ENCODE data around the gene NOC2L.
A peak's percentile ranks its signal among the peaks of the same experiment; 100 is the strongest.

NOC2L gene

GRCh38 chr1:974293-974640 is 15.2 kb upstream of the NOC2L start:
- DNase-seq = no peak

- DNase-seq = no peak
Observed at GRCh38 chr1:973459-974292, 14.6 kb upstream of the NOC2L start.

- no peak for DNase-seq
Observed at GRCh38 chr1:972726-973458, 13.8 kb upstream of the NOC2L start.

- DNase-seq = no peak
Observed at GRCh38 chr1:971751-972506, 12.9 kb upstream of the NOC2L start.

- DNase-seq = no peak
Observed at GRCh38 chr1:970973-971730, 12.1 kb upstream of the NOC2L start.

- DNase-seq = no peak
Observed at GRCh38 chr1:970242-970972, 11.4 kb upstream of the NOC2L start.

GRCh38 chr1:969260-969855 is 10.3 kb upstream of the NOC2L start:
- DNase-seq = no peak

GRCh38 chr1:967466-968343 is 8.6 kb upstream of the NOC2L start:
- DNase-seq = no peak

- DNase-seq = peak; percentile 58
Observed at GRCh38 chr1:966704-967300, 7.7 kb upstream of the NOC2L start.

GRCh38 chr1:966135-966703 is 7.2 kb upstream of the NOC2L start, which contains the start of gene PLEKHN1:
PLEKHN1 (plus strand) TSS chr1:966482; CDS start chr1:966532, 50 bp downstream.
- DNase-seq = no peak

- no peak for DNase-seq
Observed at GRCh38 chr1:965526-966134, 6.6 kb upstream of the NOC2L start.

- DNase-seq = no peak
Observed at GRCh38 chr1:964691-965525, 5.9 kb upstream of the NOC2L start.

- no peak for DNase-seq
Observed at GRCh38 chr1:963746-964525, 4.9 kb upstream of the NOC2L start.

- no peak for DNase-seq
Observed at GRCh38 chr1:963301-963651, 4.2 kb upstream of the NOC2L start.

- DNase-seq = no peak
Observed at GRCh38 chr1:962381-963300, 3.6 kb upstream of the NOC2L start.

GRCh38 chr1:961132-961669 is 2.1 kb upstream of the NOC2L start:
- no peak for DNase-seq

Data from activated gamma-delta T cell (primary cell).